Motor neuron (in vitro differentiated cells): ENCODE data around the gene ACLY. TPM values are rescaled to one million over a fixed set of nuclear protein-coding genes. Genes with fewer than 3 reads are reported as not detected.
"Not testable (repeated sequence)": the region's sequence is repeated elsewhere in the genome, so short reads cannot be mapped to it uniquely, and the experiment has no call there.

ENCODE experiments used
- ATAC-seq, 8 experiments: fragments of 200-7000 bp; cut with Tn5 transposase; replicated peaks in 6 of 8; 2 replicates each; pipeline ENCODE4 v1.8.0; 2021; ENCODE audit warnings: mild to moderate bottlenecking in 8 of 8, moderate library complexity in 8 of 8
- H3K27ac ChIP-seq, 2 donors: fragments of 250-450 bp; sonication (Bioruptor Pico); 2 replicates each; pipeline ENCODE4 v1.9.0; 2021; ENCODE audit warnings: antibody characterized with exemption in 2 of 2, mild to moderate bottlenecking in 2 of 2, moderate library complexity in 1 of 2
- H3K4me1 ChIP-seq, 2 donors: fragments of 250-450 bp; sonication (Bioruptor Pico); replicated peaks in 1 of 2; 2 replicates each; pipeline ENCODE4 v1.6.1; 2021; ENCODE audit warnings: antibody characterized with exemption in 2 of 2, mild to moderate bottlenecking in 2 of 2, moderate library complexity in 1 of 2
- H3K4me3 ChIP-seq, 5 donors: fragments of 250-450 bp; sonication (Bioruptor Pico); 2 replicates each; pipeline ENCODE4 v1.9.0; 2021; ENCODE audit warnings: antibody characterized with exemption in 5 of 5, mild to moderate bottlenecking in 5 of 5, moderate library complexity in 4 of 5
- WGBS, 10 experiments: fragments of 450-650 bp; shearing (Covaris generic); methylation state at CpG; one replicate each; pipeline ENCODE4 v1.0.0; 2022; 5-methylcytosine and 5-hydroxymethylcytosine counted together
- in situ Hi-C, 9 experiments: fragments of 400-800 bp; cut with MboI; loops; one replicate each; pipeline ENCODE4 v1.15.0; 2021; ENCODE audit warnings: low sequenced_read_pairs in 9 of 9, low pct_unique_long_range_greater_than_20kb in 2 of 9; ENCODE audit not compliant: unreplicated experiment in 9 of 9
- total RNA-seq, 8 experiments: library from RNA; unstranded; fragments of 300-600 nt; gene quantifications; 2 replicates each; pipeline versions ENCODE4 v1.2.3 to v1.2.4, GENCODE V29; 2022

The ACLY gene
- total RNA-seq, 8 experiments from 2014 or later, result 87.0 to 283 (median 141) TPM

DNA sequence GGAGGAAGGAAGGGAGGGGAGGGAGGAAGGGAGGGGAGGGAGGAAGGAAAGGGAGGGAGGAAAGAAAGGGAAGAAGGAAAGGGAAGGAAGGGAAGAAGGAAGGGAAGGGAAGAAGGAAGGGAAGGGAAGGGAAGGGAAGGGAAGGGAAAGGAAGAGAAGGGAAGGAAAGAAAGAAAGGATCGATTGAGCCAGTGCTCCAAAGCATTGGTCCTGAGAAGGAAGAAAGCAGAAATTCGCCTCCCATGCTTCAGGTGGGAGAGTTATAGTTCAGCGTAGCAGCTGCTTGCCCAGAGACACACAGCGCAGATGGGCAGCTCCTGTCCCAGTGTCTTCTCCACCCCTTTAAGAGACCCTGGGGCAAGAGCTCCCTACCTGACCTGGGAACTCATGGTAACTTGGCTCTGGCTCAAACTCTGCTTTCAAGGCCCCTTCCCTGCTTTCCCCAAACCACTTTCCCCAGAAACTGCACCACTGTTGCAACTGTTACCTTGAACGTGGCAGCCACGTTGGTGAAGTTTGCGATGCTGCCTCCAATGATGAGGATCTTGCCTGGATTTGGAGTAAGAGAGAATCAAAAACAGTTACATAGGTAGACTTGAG, 14.4 kb downstream of the ACLY start:
- 80 to 100% (median 94%) methylated on average over 1 to 3 of the region's 7 CpGs; no CpG with 5 or more reads in 5 of the 10 experiments for WGBS, 10 experiments

DNA sequence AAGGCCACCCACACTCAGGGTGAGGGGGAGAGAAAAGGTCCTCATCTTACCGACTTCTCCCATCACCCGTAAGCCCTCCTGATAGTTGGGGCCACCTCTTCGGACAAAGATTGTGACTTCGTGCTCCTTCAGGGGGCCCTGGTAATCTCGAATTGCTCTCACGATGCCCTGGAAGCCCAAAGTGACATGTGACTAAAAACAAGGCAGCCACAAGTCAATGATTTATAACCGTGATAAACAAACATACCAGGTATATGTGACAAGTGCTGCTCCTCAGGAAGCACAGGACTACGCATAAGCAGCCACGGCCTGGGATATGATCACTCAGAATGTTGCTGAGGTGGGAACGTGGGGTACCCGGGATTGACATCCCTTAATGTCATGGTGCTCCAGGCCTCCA, 17.1 kb downstream of the ACLY start:
- Histone ChIP-seq H3K4me3 (no peak overlapping the region), H3K27ac (no peak overlapping the region), H3K4me1 (no peaks in the 10 kb centered on the region)
- ATAC-seq, result no peak
- WGBS, 10 experiments, result 87 to 100% (median 98%) methylated on average over 1 to 8 of the region's 11 CpGs; no CpG with 5 or more reads in 4 of the 10 experiments
- in situ Hi-C loops, result no loop called here

More for the DNA sequence above, 14.4 kb downstream of the ACLY start:
- in situ Hi-C loops, result no loop called here
- H3K4me1 ChIP-seq, result peaks cover 5 to 10% of the 10 kb centered on the region in 2 donors
- H3K4me3 ChIP-seq, result no peak overlapping the region
- no peak for ATAC-seq
- no peak overlapping the region for H3K27ac ChIP-seq

DNA sequence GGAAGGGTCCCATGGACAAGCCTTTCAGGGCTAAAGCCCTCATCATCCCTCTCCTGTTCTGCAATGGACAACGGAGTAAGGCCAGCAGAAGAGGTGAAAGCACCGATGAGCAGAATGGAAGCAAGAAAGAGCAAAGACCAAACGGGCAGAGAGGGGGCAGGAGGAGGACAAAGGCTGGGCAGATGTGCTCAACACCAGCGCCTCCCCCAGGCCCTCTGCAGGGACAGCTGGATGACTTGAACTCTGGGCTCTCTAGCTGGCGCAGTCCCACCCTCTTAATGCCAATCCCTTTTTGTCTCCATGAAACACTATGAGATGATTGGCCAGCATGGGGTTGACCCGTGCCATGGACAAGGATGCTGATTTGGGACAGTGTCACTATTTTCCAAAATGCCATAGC, 22.0 kb downstream of the ACLY start:
- peaks cover 19 to 25% of the 10 kb centered on the region in 2 donors for H3K4me1 ChIP-seq
- H3K27ac ChIP-seq, result peak overlapping the region in 1 of 2 donors; percentile 91
- ATAC-seq, result no peak
- no peak overlapping the region for H3K4me3 ChIP-seq
- WGBS, 10 experiments, result 60 to 100% (median 83%) methylated on average over 1 to 5 of the region's 6 CpGs; no CpG with 5 or more reads in 6 of the 10 experiments
- in situ Hi-C loops, result no loop called here

DNA sequence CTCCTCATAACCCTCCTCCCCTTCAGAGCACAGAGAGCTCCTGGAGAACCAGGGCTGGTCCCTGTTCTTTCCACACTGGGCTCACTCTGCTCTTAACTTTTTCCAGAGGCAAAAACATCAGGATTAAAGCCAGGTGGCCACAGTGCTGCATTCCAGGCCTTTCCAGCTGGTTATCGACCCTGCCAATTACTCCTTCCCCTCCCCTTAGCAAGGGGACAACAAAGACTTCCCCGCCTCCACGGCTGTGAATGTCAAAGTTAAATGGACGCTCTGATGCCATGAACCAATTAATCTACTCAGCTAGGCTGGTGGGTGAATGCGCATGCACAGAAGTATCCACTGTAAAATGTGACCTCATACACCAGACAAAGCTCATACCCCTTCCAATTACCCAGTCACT, 23.1 kb downstream of the ACLY start:
- Histone ChIP-seq H3K27ac (peak overlapping the region; percentile 82 to 91), H3K4me3 (no peak overlapping the region), H3K4me1 (peaks cover 19 to 25% of the 10 kb centered on the region in 2 donors)
- peak; percentile 8 to 87 (median 82) for ATAC-seq
- in situ Hi-C loops, result no loop called here
- WGBS, 10 experiments, result 7 to 48% (median 27%) methylated on average over 2 to 5 of the region's 5 CpGs; no CpG with 5 or more reads in 6 of the 10 experiments

DNA sequence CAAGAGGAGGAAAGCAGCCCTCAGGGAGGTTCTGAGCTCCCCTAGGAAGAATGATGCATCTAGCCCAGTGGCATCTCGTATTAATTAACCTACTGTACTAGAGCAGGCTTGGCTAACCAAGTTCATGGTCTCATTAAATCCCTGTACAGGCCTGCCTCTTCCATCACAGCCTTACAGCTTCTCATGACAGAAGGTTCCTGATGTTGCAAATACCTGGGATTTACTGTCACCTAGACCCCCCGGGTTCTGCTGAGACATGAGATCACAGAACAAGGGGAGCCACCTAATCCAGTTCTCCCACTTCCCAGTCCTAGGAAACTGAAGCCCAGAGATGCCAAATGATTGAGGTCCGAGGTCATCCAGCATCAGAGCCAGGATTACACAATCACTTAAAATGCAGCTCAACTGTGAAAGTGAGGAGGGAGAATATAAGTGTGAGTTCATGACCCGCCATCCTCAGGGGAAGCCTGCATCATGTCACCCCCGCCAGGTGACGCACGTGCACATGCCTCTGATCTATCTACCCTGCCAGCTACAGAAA, 23.9 kb downstream of the ACLY start:
- Histone ChIP-seq H3K27ac (peak overlapping the region; percentile 43 to 91), H3K4me3 (no peak overlapping the region), H3K4me1 (peaks cover 19 to 25% of the 10 kb centered on the region in 2 donors)
- WGBS, 10 experiments, result 23 to 100% (median 60%) methylated on average over 1 to 5 of the region's 7 CpGs; no CpG with 5 or more reads in 3 of the 10 experiments
- ATAC-seq, result peak; percentile 51 to 81 (median 67)
- in situ Hi-C loops, result no loop called here

DNA sequence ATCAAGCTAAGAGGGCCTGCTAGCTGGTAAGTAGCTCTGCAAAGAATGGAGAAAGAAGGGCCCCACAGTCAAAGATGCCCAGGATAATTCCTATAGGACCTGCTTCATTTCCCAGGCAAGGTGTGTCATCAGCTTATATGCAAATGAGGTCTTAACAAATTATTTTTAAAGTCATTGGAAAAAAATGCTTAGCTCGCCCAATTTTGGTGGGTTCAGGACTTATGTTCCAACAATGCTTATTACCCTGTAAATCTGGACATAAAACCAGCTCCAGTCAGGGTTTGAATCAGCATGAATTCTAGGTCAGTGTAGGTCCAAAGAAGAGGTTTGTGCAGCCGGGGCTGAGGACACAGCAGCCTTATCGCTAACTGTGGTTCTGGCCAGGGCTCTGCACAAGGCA, 25.4 kb downstream of the ACLY start:
- in situ Hi-C loops, result no loop called here
- ATAC-seq, result no peak
- Histone ChIP-seq H3K4me3 (no peak overlapping the region), H3K4me1 (peaks cover 19 to 25% of the 10 kb centered on the region in 2 donors), H3K27ac (no peak overlapping the region)
- 94 to 100% (median 100%) methylated on average over 1 to 3 of the region's 3 CpGs; no CpG with 5 or more reads in 4 of the 10 experiments for whole genome bisulfite sequencing, 10 experiments

DNA sequence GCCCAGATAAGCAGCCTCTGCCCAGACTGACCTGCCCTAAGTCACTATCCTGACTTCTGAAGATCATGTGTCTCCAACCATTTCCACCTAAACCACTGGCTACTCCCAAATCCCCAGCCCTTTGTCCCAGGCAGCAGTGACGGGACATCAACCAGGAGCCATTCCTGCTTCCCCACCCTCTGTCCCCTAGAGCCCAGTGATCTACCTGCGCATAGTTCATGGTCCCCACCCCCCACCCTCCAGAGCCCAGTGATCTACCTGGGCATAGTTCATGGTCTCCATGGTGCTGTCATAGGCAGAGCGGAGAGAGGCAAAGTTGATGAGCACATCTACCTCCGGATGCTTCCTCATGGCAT, 26.8 kb downstream of the ACLY start:
- H3K4me1 ChIP-seq, result peaks cover 19 to 25% of the 10 kb centered on the region in 2 donors
- no peak overlapping the region for H3K27ac ChIP-seq
- no peak overlapping the region for H3K4me3 ChIP-seq
- in situ Hi-C loops, result no loop called here
- no peak for ATAC-seq
- WGBS, 10 experiments, result 67 to 100% methylated on average over 1 of the region's 4 CpGs; no CpG with 5 or more reads in 8 of the 10 experiments

DNA sequence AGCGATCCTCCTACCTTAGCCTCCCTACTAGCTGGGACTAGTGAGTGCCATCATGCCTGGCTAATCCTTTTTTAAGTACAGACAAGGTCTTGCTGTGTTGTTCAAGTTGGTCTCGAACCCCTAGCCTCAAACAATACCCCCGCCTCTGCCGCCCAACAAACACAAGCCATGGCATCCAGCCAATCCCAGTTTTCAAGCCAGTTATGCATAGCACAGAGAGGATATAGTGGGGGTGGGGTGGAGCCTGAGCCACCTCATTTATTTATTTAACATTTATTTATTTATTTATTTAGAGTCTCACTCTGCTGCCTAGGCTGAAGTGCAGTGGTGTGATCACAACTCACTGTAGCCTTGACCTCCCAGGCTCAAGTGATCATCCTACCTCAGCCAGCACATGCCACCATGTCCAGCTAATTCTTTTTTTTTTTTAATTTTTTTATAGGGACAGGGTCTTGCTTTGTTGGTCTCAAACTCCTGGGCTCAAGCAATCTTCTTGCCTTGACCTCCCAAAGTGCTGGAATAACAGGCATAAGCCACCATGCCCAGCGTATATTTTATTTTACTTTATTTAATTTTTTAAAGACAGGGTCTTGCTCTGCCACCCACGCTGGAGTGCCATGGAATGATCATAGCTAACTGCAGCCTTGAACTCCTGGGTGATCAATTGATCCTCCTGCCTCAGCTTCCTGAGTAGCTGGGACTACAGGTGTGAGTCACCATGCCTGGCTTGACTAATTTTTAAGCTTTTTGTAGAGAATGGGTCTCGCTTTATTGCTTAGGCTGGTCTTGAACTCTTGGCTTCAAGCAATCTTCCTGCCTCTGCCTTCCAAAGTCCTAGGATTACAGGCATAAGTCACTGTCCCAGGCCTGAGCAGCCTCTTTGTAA, 27.4 kb downstream of the ACLY start:
- in situ Hi-C loops, result no loop called here
- no peak for ATAC-seq
- no peak overlapping the region for H3K4me3 ChIP-seq
- peaks cover 17 to 22% of the 10 kb centered on the region in 2 donors for H3K4me1 ChIP-seq
- WGBS, 10 experiments, result 85 to 100% (median 100%) methylated on average over 1 to 7 of the region's 7 CpGs
- no peak overlapping the region for H3K27ac ChIP-seq

DNA sequence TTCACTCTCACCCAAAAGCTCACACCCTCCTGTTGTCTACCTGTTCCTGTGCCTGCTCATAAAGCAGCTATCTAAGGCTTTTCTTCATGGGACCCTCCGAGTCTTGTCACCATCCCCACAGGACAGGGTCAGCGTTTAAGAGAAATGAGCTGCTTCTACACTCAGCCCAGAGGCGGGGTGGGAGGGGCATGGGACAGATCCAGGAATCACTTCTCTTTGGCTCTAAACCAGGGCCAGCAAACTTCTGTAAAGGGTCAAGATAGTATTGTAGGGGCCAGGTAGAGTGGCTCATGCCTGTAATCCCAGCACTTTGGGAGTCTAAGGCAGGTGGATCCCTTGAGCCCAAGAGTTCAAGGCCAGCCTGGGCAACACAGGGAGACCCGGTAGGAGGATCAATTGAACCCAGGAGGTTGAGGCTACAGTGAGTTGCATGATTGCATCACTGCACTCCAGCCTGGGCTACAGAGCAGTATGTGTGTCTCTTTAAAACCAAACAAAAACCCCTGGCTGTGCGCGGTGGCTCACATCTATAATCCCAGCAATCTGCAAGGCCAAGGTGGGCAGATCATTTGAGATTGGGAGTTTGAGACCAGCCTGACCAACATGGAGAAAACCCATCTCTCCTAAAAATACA, 30.3 kb downstream of the ACLY start:
- in situ Hi-C loops, result no loop called here
- Histone ChIP-seq H3K4me3 (no peak overlapping the region), H3K27ac (no peak overlapping the region), H3K4me1 (no peaks in the 10 kb centered on the region)
- WGBS, 10 experiments, result 90 to 100% (median 100%) methylated on average over 1 to 2 of the region's 6 CpGs; no CpG with 5 or more reads in 5 of the 10 experiments
- no peak for ATAC-seq

DNA sequence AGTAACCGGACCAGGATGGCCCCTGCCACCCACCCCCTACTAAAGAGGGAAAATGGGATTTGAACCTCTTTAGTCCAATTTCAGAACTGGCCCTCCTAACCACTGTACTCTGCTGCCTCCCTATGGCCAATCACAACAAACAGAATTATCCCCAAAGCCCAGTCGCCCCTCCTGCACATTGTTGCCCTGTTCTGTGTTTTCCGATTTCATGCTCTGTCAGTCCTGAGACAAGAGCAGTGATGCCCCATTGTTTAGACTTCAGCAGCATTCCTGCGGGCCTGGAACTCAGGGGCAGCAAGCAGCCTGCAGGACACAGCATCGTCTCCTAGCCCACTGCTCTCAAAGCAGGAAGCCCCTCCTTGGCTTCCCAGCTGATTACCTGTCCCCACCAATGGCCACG, 33.0 kb downstream of the ACLY start:
- WGBS, 10 experiments, result 56 to 100% (median 96%) methylated on average over 1 to 3 of the region's 6 CpGs; no CpG with 5 or more reads in 4 of the 10 experiments
- no peak overlapping the region for H3K27ac ChIP-seq
- in situ Hi-C loops, result no loop called here

DNA sequence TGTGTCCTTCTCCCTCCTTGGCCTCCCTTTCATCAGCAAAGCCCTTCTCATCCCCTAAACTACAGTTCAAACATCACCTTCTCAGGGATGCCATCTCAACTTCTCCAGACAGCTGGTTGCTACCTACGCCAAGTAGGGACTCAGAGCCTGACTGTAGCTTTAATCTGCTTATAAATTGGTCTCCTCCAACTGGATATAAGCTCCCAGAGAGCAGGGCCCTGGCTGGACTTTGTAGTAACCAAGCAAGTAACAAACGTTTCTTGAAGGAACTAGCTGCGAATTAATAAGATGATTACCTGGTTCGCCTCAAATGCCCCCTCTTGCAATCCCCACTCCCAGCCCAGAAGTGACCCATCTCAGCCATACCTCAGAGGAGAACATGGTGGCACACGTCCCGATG, 36.0 kb downstream of the ACLY start:
- no peak overlapping the region for H3K27ac ChIP-seq
- H3K4me3 ChIP-seq, result no peak overlapping the region
- 71 to 100% (median 90%) methylated on average over 1 to 4 of the region's 6 CpGs; no CpG with 5 or more reads in 3 of the 10 experiments for WGBS, 10 experiments
- in situ Hi-C loops, result no loop called here
- ATAC-seq, result no peak
- H3K4me1 ChIP-seq, result no peaks in the 10 kb centered on the region

More for the DNA sequence above, 33.0 kb downstream of the ACLY start:
- ATAC-seq, result peak in 4 of 8 experiments; percentile 12 to 69 (median 42)
- no peaks in the 10 kb centered on the region for H3K4me1 ChIP-seq
- no peak overlapping the region for H3K4me3 ChIP-seq

DNA sequence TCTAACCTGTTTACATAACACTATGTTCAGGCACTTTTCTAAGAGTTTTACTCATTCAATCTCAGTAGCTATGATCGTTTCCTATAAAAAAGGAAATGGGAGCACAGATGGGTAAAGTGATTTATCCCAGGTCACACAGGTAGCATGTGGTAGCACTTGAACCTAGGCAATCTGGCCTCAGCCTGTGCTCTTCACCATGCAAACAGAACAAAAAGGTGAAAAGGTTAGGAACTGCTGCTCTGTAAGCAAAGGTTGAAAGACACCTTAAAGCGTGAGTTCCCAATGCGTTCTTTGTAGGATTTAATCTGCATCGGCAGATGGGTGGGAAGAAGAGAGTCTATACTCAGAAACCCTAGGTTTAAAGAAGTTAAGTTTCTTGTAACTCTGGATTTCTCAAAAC, 38.6 kb downstream of the ACLY start:
- Histone ChIP-seq H3K4me1 (no peaks in the 10 kb centered on the region), H3K27ac (no peak overlapping the region), H3K4me3 (no peak overlapping the region)
- in situ Hi-C loops, result no loop called here
- no peak for ATAC-seq
- 90 to 100% (median 96%) methylated on average over 1 to 4 of the region's 4 CpGs; no CpG with 5 or more reads in 3 of the 10 experiments for WGBS, 10 experiments

DNA sequence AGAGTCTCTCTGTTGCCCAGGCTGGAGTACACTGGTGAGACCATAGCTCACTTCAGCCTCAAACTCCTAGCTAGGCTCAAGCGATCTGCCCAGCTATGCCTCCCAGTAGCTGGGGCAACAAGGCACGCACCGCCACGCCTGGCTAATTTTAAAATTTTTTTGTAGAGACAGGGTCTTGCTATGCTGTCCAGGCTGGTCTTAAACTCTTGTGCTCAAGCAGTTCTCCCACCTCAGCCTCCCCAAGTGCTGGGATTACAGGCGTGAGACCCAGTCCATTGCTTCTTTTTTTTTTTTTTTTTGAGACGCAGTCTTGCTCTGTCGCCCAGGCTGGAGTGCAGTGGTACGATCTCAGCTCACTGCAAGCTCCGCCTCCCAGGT, 44.5 kb downstream of the ACLY start:
- H3K27ac ChIP-seq, in situ Hi-C loops, H3K4me3 ChIP-seq, ATAC-seq, H3K4me1 ChIP-seq: not testable (repeated sequence)
- WGBS, 10 experiments, result 83 to 100% (median 93%) methylated on average over 1 to 7 of the region's 9 CpGs; no CpG with 5 or more reads in 3 of the 10 experiments
